Adrenal gland (tissue), 12 donors: Measurements from ENCODE around the gene PRXL2C. TPM values are rescaled to one million over a fixed set of nuclear protein-coding genes. Genes with fewer than 3 reads are reported as not detected.
"Not testable (repeated sequence)": the region's sequence is repeated elsewhere in the genome, so short reads cannot be mapped to it uniquely, and the experiment has no call there.

ENCODE experiments used
- DNase-seq, 7 donors: peaks; one replicate each; pipeline ENCODE4 v3.0.0-alpha.2; 2019 to 2020
- H3K27ac ChIP-seq, 5 donors: fragments of 200-600 bp; sonication (generic) in 4 of 5; 1 replicate in 3 of 5; 2 replicates in 2 of 5; pipeline versions ENCODE4 v1.5.1 to v1.8.0; 2016 to 2020; ENCODE audit warnings: mild to moderate bottlenecking in 1 of 5
- H3K27me3 ChIP-seq: fragments of 200-600 bp; 2 replicates; pipeline ENCODE4 v1.8.0; 2021
- H3K36me3 ChIP-seq, 2 donors: fragments of 200-600 bp; replicated peaks in 1 of 2; 1 replicate in 1 of 2; 2 replicates in 1 of 2; pipeline versions ENCODE4 v1.5.1 to v1.8.0; 2018 to 2022
- H3K4me1 ChIP-seq, 2 donors: fragments of 200-600 bp; replicated peaks in 1 of 2; 1 replicate in 1 of 2; 2 replicates in 1 of 2; pipeline versions ENCODE4 v1.5.1 to v1.8.0; 2018 to 2021
- H3K4me3 ChIP-seq, 4 donors: fragments of 200-600 bp; sonication (generic) in 3 of 4; one replicate each; pipeline ENCODE4 v1.5.1; 2016 to 2018
- H3K9me3 ChIP-seq, 3 donors: fragments of 200-600 bp; sonication (generic) in 1 of 3; replicated peaks in 1 of 3; 1 replicate in 2 of 3; 2 replicates in 1 of 3; pipeline versions ENCODE4 v1.5.1 to v1.8.0; 2016 to 2021
- POLR2A ChIP-seq, 2 donors: fragments of 450-650 bp; IDR thresholded peaks; one replicate each; pipeline ENCODE4 v1.6.1; 2017; ENCODE audit warnings: antibody characterized with exemption in 2 of 2, mild to moderate bottlenecking in 2 of 2, moderate library complexity in 1 of 2
- WGBS, 4 donors: extraction: QIAGEN DNeasy Blood & Tissue Kit in 2 of 4; methylation state at CpG; one replicate each; pipeline versions ENCODE4 v1.1.5 to v1.1.7; 2013 to 2017; 5-methylcytosine and 5-hydroxymethylcytosine counted together
- intact Hi-C, 2 donors: fragments of 100-400 bp; cut with DNase I; formaldehyde crosslinking; loops; one replicate each; pipeline versions ENCODE4 v1.14.1 to v1.15.0; 2022 to 2023
- polyA plus RNA-seq, 3 donors: library from polyadenylated mRNA; stranded (reverse); fragments of 200-250 nt in 2 of 3; fragments of 350-450 nt in 1 of 3; fragmentation: Illumina TruSeq in 1 of 3; extraction: RNeasy Lipid Tissue Mini Kit (QIAGEN cat#74804) in 1 of 3; gene quantifications; one replicate each; pipeline ENCODE4 v1.2.3, GENCODE V29; 2013 to 2014
- total RNA-seq, 9 donors: library from RNA; depleted of rRNA in 4 of 9; stranded (reverse); fragments of >200 nt in 4 of 9; fragments of 120-200 nt in 1 of 9; fragmentation: NEBNext Ultra II Directional in 1 of 9; extraction: Animal tissue kit (Norgen Biotek cat#: 25700) in 1 of 9; gene quantifications; one replicate each; pipeline versions ENCODE4 v1.1.0 to v1.2.4, GENCODE V29; 2013 to 2023
- TF ChIP-seq, protein P1 (sequence below), 6 experiments: fragments of 450-650 bp in 4 of 6; fragments of 200-600 bp in 2 of 6; sonication (generic) in 1 of 6; IDR thresholded peaks; 1 replicate in 5 of 6; 2 replicates in 1 of 6; pipeline versions ENCODE4 v1.5.1 to v1.8.0; 2016 to 2021; ENCODE audit warnings: antibody characterized with exemption in 6 of 6, mild to moderate bottlenecking in 2 of 6, moderate library complexity in 1 of 6
- donor health status: healthy with polysubstance abuse.
- donor health status: Bipolar disorder and iron deficiency.
- donor health status: DM: yes; HTN: yes; CAD: no.
- donor health status: DM: no; HTN: no; CAD: no.
- donor health status: DM: no; HTN: no; CAD: no.
- donor health status: DM: yes; HTN: yes; CAD: no.

The PRXL2C gene
- total and polyA plus RNA-seq, 12 donors: 3.3 to 17.4 (median 9.6) TPM

GRCh38 chr9:96615411-96615810, 39.7 kb downstream of the PRXL2C start:
- Histone ChIP-seq H3K36me3 (no peaks in the 10 kb centered on the region), H3K9me3 (no peaks in the 10 kb centered on the region), H3K27me3 (no peaks in the 10 kb centered on the region), H3K4me3 (no peak overlapping the region), H3K27ac (no peak overlapping the region), H3K4me1 (peaks cover 0 to 31% of the 10 kb centered on the region in 2 donors)
- TF ChIP-seq POLR2A (IDR thresholded peaks at IDR 0.05): no peak
- TF ChIP-seq, protein P1, sequence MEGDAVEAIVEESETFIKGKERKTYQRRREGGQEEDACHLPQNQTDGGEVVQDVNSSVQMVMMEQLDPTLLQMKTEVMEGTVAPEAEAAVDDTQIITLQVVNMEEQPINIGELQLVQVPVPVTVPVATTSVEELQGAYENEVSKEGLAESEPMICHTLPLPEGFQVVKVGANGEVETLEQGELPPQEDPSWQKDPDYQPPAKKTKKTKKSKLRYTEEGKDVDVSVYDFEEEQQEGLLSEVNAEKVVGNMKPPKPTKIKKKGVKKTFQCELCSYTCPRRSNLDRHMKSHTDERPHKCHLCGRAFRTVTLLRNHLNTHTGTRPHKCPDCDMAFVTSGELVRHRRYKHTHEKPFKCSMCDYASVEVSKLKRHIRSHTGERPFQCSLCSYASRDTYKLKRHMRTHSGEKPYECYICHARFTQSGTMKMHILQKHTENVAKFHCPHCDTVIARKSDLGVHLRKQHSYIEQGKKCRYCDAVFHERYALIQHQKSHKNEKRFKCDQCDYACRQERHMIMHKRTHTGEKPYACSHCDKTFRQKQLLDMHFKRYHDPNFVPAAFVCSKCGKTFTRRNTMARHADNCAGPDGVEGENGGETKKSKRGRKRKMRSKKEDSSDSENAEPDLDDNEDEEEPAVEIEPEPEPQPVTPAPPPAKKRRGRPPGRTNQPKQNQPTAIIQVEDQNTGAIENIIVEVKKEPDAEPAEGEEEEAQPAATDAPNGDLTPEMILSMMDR (IDR thresholded peaks at IDR 0.05): no peak
- intact Hi-C loops: no loop called here
- WGBS, 4 donors: 85 to 91% (median 88%) methylated on average over 6 of the region's 6 CpGs
- no peak for DNase-seq

DNA sequence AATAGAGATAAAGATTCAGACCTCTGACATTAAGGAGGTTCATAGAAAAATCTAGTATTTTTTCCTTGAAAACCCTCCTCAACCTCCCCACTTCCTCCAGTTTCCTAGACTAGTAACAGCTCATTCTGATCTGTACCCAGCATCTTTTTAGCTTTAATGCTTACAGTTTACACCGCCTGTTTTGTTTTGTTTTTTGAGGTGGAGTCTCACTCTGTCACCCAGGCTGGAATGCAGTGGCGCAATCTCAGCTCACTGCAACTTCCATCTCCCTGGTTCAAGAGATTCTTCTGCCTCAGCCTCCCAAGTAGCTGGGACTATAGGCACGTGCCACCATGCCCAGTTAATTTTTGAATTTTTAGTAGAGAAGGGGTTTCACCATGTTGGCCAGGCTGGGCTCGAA, 40.5 kb downstream of the PRXL2C start:
- H3K27me3 ChIP-seq, H3K9me3 ChIP-seq, H3K4me3 ChIP-seq, H3K36me3 ChIP-seq, DNase-seq, intact Hi-C loops: not testable (repeated sequence)
- H3K27ac ChIP-seq: peak overlapping the region in 1 of 5 donors; percentile 55
- 88 to 93% (median 91%) methylated on average over 4 of the region's 4 CpGs for WGBS, 4 donors
- peaks cover 0 to 31% of the 10 kb centered on the region in 2 donors for H3K4me1 ChIP-seq

GRCh38 chr9:96612966-96613589, 42.0 kb downstream of the PRXL2C start:
- Histone ChIP-seq H3K4me3 (no peak overlapping the region), H3K36me3 (no peaks in the 10 kb centered on the region), H3K27me3 (no peaks in the 10 kb centered on the region), H3K9me3 (no peaks in the 10 kb centered on the region), H3K4me1 (peaks cover 0 to 26% of the 10 kb centered on the region in 2 donors), H3K27ac (peak overlapping the region in 2 of 5 donors; percentile 73 to 78)
- TF ChIP-seq, protein P1 (IDR thresholded peaks at IDR 0.05): no peak
- TF ChIP-seq POLR2A (IDR thresholded peaks at IDR 0.05): no peak
- no peak for DNase-seq
- intact Hi-C loops: no loop called here
- 24 to 70% (median 53%) methylated on average over 1 of the region's 1 CpG for WGBS, 4 donors

DNA sequence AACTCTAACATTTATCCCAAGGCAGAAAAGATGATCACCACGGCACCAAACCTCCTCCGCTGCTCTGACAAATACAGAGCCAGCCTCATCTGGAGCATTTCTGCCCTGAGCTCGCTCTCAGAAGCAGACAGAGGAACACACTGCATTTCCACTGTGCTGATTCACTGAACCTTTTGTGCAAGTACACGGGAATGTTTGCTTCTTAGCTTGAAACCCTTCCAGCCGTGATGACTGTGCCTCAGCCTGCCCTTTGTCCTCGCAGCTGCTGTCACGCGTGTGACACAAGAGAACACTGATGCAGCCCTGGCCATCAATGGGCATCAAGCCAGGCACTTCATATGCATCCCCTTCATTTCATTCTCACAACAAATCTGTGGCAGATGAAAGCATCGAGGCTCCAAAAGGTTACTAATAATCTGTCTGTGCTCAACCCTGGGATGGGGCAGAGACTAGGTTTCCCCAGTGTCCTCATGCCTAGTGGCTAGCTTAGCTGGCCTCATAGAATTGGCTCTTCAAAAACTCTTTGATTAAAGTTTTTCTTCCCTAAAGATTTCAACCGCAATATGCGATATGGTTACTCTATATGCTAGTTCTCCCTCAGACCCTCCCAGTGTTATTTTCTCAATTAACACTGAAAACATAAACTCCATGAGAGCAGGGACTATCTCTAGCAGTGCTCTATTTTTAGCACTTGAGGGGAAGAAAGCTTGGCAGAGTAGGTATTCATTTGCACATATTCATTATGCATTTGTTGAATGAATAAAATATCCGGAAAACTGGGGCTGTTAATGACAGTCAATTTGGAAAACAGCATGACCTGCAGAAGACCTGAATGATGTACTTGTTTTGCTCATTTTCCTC, 42.8 kb downstream of the PRXL2C start:
- no peaks in the 10 kb centered on the region for H3K36me3 ChIP-seq
- 38 to 44% (median 40%) methylated on average over 12 of the region's 12 CpGs for WGBS, 4 donors

More for the DNA sequence above, 42.8 kb downstream of the PRXL2C start:
- DNase-seq: peak; percentile 60 to 93 (median 87)
- Histone ChIP-seq H3K4me3 (peak overlapping the region in 1 of 4 donors; percentile 4), H3K9me3 (no peaks in the 10 kb centered on the region), H3K4me1 (peaks cover 0 to 26% of the 10 kb centered on the region in 2 donors), H3K27ac (peak overlapping the region in 4 of 5 donors; percentile 41 to 78 (median 62)), H3K27me3 (no peaks in the 10 kb centered on the region)
- TF ChIP-seq POLR2A (IDR thresholded peaks at IDR 0.05): peak in 1 of 2 donors; percentile 67
- TF ChIP-seq, protein P1 (IDR thresholded peaks at IDR 0.05): no peak
- intact Hi-C loops: no loop called here
